Osteoblast (primary cell): ENCODE measurements around the gene SLC2A13. TPM values are rescaled to one million over a fixed set of nuclear protein-coding genes. Genes with fewer than 3 reads are reported as not detected.
A peak's percentile ranks its signal among the peaks of the same experiment; 100 is the strongest.

Experiments
- DNase-seq: peaks from one replicate; pipeline ENCODE4 v3.0.0; 2011; ENCODE audit warnings: low spot score, mixed read lengths; ENCODE audit not compliant: insufficient read length; ENCODE audit errors: missing footprints
- H2AFZ ChIP-seq: 2 replicates; pipeline ENCODE4 v1.6.0; 2011; ENCODE audit warnings: mild to moderate bottlenecking, low read length
- H3K27ac ChIP-seq: 2 replicates; pipeline ENCODE4 v1.5.1; 2011; ENCODE audit warnings: mild to moderate bottlenecking, low read depth, low read length, moderate library complexity
- H3K27me3 ChIP-seq: 2 replicates; pipeline ENCODE4 v1.6.0; 2012; ENCODE audit warnings: mild to moderate bottlenecking, control low read depth, inconsistent platforms, low read length, moderate library complexity; ENCODE audit not compliant: insufficient read depth
- H3K36me3 ChIP-seq: 2 replicates; pipeline ENCODE4 v1.5.1; 2011; ENCODE audit warnings: mild to moderate bottlenecking, low read length, control low read depth, moderate library complexity; ENCODE audit not compliant: insufficient read depth
- H3K4me1 ChIP-seq: 2 replicates; pipeline ENCODE4 v1.5.1; 2011; ENCODE audit warnings: mild to moderate bottlenecking, low read length, control low read depth, moderate library complexity; ENCODE audit not compliant: insufficient read depth
- H3K4me2 ChIP-seq: 2 replicates; pipeline ENCODE4 v1.6.0; 2011; ENCODE audit warnings: mild to moderate bottlenecking, low read length; ENCODE audit not compliant: insufficient read depth
- H3K4me3 ChIP-seq: fragments of 200-600 bp; sonication (generic); 3 replicates; pipeline ENCODE4 v1.5.1; 2012; ENCODE audit warnings: mild to moderate bottlenecking, low read length, inconsistent platforms; ENCODE audit not compliant: insufficient read depth
- H3K79me2 ChIP-seq: 2 replicates; pipeline ENCODE4 v1.6.0; 2012; ENCODE audit warnings: mild to moderate bottlenecking, low read length, control low read depth, inconsistent platforms; ENCODE audit not compliant: insufficient read depth
- H3K9me3 ChIP-seq: 2 replicates; pipeline ENCODE4 v1.5.1; 2011; ENCODE audit warnings: low read depth, low read length, control low read depth
- H4K20me1 ChIP-seq: 2 replicates; pipeline ENCODE4 v1.6.0; 2012; ENCODE audit warnings: mild to moderate bottlenecking, low read length, control low read depth; ENCODE audit not compliant: insufficient read depth
- CTCF ChIP-seq: IDR thresholded peaks from 2 replicates; pipeline ENCODE4 v1.5.1; 2011; ENCODE audit warnings: mild to moderate bottlenecking, low read depth, low read length, moderate library complexity; ENCODE audit errors: extremely low read depth
- total RNA-seq: library from RNA; depleted of rRNA; stranded (reverse); fragments of >200 nt; gene quantifications from 2 replicates; pipeline ENCODE4 v1.2.3, GENCODE V29; 2012

SLC2A13 gene
- total RNA-seq, 1 donor: 12.3 TPM

GRCh38 chr12:40110586-40110985 lies 4.7 kb upstream of the SLC2A13 start:
- H3K9me3 ChIP-seq: no peaks in the 10 kb centered on the region
- H3K4me1 ChIP-seq: peaks cover 6% of the 10 kb centered on the region
- no peak for TF ChIP-seq CTCF
- H3K27me3 ChIP-seq: peaks cover 7% of the 10 kb centered on the region
- no peaks in the 10 kb centered on the region for H3K36me3 ChIP-seq
- no peak overlapping the region for H3K27ac ChIP-seq
- H3K79me2 ChIP-seq: no peaks in the 10 kb centered on the region
- no peak overlapping the region for H3K4me2 ChIP-seq
- DNase-seq: no peak
- H2AFZ ChIP-seq: no peak overlapping the region
- no peaks in the 10 kb centered on the region for H4K20me1 ChIP-seq
- no peak overlapping the region for H3K4me3 ChIP-seq

GRCh38 chr12:40107803-40108620 lies 2.1 kb upstream of the SLC2A13 start:
- Histone ChIP-seq H3K79me2 (peaks cover 7% of the 10 kb centered on the region), H2AFZ (peak overlapping the region; percentile 62), H3K36me3 (no peaks in the 10 kb centered on the region), H3K27ac (no peak overlapping the region), H4K20me1 (no peaks in the 10 kb centered on the region), H3K9me3 (no peaks in the 10 kb centered on the region), H3K4me3 (peak overlapping the region; percentile 87), H3K4me2 (peak overlapping the region; percentile 78), H3K27me3 (peaks cover 7% of the 10 kb centered on the region), H3K4me1 (peaks cover 18% of the 10 kb centered on the region)
- peak; percentile 62 for DNase-seq
- no peak for TF ChIP-seq CTCF

- H2AFZ ChIP-seq: peak overlapping the region; percentile 62
- peaks cover 7% of the 10 kb centered on the region for H3K79me2 ChIP-seq
- peak; percentile 91 for DNase-seq
- peak overlapping the region; percentile 87 for H3K4me3 ChIP-seq
- no peaks in the 10 kb centered on the region for H3K36me3 ChIP-seq
- TF ChIP-seq CTCF: peak; percentile 91
- no peaks in the 10 kb centered on the region for H4K20me1 ChIP-seq
- H3K4me1 ChIP-seq: peaks cover 18% of the 10 kb centered on the region
- peaks cover 7% of the 10 kb centered on the region for H3K27me3 ChIP-seq
- H3K9me3 ChIP-seq: no peaks in the 10 kb centered on the region
- no peak overlapping the region for H3K27ac ChIP-seq
- peak overlapping the region; percentile 78 for H3K4me2 ChIP-seq
Observed at GRCh38 chr12:40107098-40107802, 1.4 kb upstream of the SLC2A13 start.

GRCh38 chr12:40106655-40107054 lies 774 bp upstream of the SLC2A13 start:
- Histone ChIP-seq H3K36me3 (no peaks in the 10 kb centered on the region), H4K20me1 (no peaks in the 10 kb centered on the region), H3K4me1 (peaks cover 18% of the 10 kb centered on the region), H3K27me3 (peaks cover 7% of the 10 kb centered on the region), H3K9me3 (no peaks in the 10 kb centered on the region), H3K79me2 (peaks cover 7% of the 10 kb centered on the region), H3K27ac (no peak overlapping the region), H3K4me2 (peak overlapping the region; percentile 78), H2AFZ (peak overlapping the region; percentile 63), H3K4me3 (peak overlapping the region; percentile 87)
- DNase-seq: no peak
- no peak for TF ChIP-seq CTCF
